Measurements from ENCODE around the gene ENC1. TPM values are rescaled to one million over a fixed set of nuclear protein-coding genes. Genes with fewer than 3 reads are reported as not detected.

Gene ENC1
- total and polyA plus RNA-seq, 7 donors, result 0.58 to 28.3 (median 2.8) TPM

DNA sequence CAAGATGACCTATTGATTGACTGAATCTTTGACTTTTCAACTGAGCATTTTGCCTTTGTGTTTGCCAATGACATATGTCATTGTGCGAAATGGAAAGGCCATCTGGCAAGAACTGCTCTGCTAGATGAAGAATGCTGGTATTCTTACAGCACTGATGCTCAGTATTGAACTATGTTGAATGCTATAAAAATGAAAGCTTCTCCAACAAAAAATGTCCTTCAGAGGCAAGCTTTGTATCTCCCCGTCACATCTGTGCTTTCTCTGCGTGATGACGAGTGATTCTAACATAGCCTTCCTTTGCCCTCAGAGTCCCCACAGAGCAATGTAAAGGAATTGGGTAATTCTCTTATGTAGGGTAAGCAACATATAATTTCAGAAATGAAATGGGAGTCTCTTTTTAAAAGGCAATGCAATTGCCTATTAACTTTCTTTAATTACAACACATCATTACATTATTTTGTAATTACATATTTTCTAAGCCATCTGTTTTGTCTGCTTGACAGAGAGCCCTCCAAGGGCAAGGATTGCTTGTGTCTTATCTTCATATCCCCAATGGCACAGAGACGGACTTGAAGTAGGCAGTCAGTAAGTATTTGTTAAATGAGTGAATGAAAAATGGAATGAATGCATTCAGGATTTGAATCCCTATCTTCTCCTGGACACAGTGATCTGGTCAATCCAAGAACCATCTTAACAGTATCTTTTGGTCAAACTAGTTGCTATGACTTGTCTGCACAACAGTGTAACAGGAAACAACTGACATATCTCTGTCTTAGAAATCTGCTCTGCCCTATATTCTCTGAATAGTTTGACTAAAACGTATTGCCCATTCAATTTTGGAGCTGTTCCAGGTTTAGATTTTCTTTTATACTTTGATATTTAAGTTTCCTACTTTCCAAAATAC, 46.1 kb downstream of the ENC1 start:
- no peak for TF ChIP-seq CTCF (IDR thresholded peaks at IDR 0.05)
- Histone ChIP-seq H3K4me3 (no peak overlapping the region), H3K9me3 (no peaks in the 10 kb centered on the region), H3K36me3 (ENCODE audit: insufficient read depth in 1 of 2, low read depth in 1 of 2) (no peaks in the 10 kb centered on the region), H3K27me3 (ENCODE audit: insufficient read depth in 3 of 3, low read length in 2 of 3) (no peaks in the 10 kb centered on the region), H3K4me1 (no peaks in the 10 kb centered on the region), H3K27ac (no peak overlapping the region)
- DNase-seq (no peak), ATAC-seq (no peak)
- intact Hi-C loops (cut with DNase I), result no loop called here
- WGBS, 3 donors, result 80 to 86% (median 82%) methylated on average over 6 of the region's 6 CpGs

GRCh38 chr5:74589204-74590056, 51.1 kb downstream of the ENC1 start:
- no peak for DNase-seq
- Histone ChIP-seq H3K9me3 (no peaks in the 10 kb centered on the region), H3K27me3 (ENCODE audit: insufficient read depth in 3 of 3, low read length in 2 of 3) (no peaks in the 10 kb centered on the region), H3K27ac (no peak overlapping the region), H3K36me3 (ENCODE audit: insufficient read depth in 1 of 2, low read depth in 1 of 2) (no peaks in the 10 kb centered on the region), H3K4me3 (no peak overlapping the region), H3K4me1 (no peaks in the 10 kb centered on the region)
- WGBS, 3 donors, result 88 to 91% (median 88%) methylated on average over 6 of the region's 6 CpGs
- no peak for TF ChIP-seq CTCF (IDR thresholded peaks at IDR 0.05)
- no peak for ATAC-seq
- intact Hi-C loops (cut with DNase I), result no loop called here

- Histone ChIP-seq H3K36me3 (ENCODE audit: insufficient read depth in 1 of 2, low read depth in 1 of 2) (no peaks in the 10 kb centered on the region), H3K9me3 (no peaks in the 10 kb centered on the region), H3K27me3 (ENCODE audit: insufficient read depth in 3 of 3, low read length in 2 of 3) (no peaks in the 10 kb centered on the region), H3K4me3 (no peak overlapping the region), H3K27ac (no peak overlapping the region), H3K4me1 (no peaks in the 10 kb centered on the region)
- DNase-seq, result no peak
- no peak for ATAC-seq
- intact Hi-C loops (cut with DNase I), result no loop called here
- no peak for TF ChIP-seq CTCF (IDR thresholded peaks at IDR 0.05)
- WGBS, 3 donors, result 87 to 97% (median 95%) methylated on average over 3 of the region's 3 CpGs
Measured at GRCh38 chr5:74588415-74588814, 52.1 kb downstream of the ENC1 start.

DNA sequence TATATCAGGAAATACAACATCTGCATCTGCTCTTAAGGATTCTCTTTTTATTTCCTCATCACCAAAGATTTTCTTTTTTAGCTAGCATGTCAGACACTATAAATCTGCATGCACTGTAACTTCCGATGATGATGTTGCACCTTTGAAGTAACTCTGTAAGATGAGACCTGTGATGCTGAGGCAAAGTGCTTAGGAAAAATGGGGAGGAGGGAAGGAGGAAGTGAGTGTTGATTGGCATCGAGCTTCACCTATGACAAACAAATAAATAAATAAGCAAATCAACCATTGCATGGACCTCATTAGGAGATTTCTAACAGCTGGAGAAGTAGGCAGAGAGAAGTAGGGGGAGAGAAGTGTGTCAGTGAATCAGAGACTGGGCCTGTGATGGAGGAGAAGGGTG, 52.6 kb downstream of the ENC1 start:
- H3K4me1 ChIP-seq, result no peaks in the 10 kb centered on the region
- no peak for TF ChIP-seq CTCF (IDR thresholded peaks at IDR 0.05)
- no peak for ATAC-seq
- DNase-seq, result no peak
- H3K4me3 ChIP-seq, result no peak overlapping the region
- H3K27me3 ChIP-seq (ENCODE audit: insufficient read depth in 3 of 3, low read length in 2 of 3), result no peaks in the 10 kb centered on the region
- H3K27ac ChIP-seq, result no peak overlapping the region
- H3K9me3 ChIP-seq, result no peaks in the 10 kb centered on the region
- intact Hi-C loops (cut with DNase I), result no loop called here
- no peaks in the 10 kb centered on the region for H3K36me3 ChIP-seq (ENCODE audit: insufficient read depth in 1 of 2, low read depth in 1 of 2)
- WGBS, 3 donors, result 44 to 63% (median 50%) methylated on average over 2 of the region's 2 CpGs
